Posterior vena cava (tissue), 2 donors: ENCODE results near the gene PI16. TPM values are rescaled to one million over a fixed set of nuclear protein-coding genes. Genes with fewer than 3 reads are reported as not detected.
"Not testable (repeated sequence)": the region's sequence is repeated elsewhere in the genome, so short reads cannot be mapped to it uniquely, and the experiment has no call there.

Experiments used
- DNase-seq: peaks from one replicate; pipeline ENCODE4 v3.0.0-alpha.2; 2020; ENCODE audit warnings: low spot score
- intact Hi-C, 2 donors: fragments of 100-400 bp; cut with DNase I; formaldehyde crosslinking; loops; one replicate each; pipeline versions ENCODE4 v1.14.1 to v1.14.2; 2022 to 2023
- total RNA-seq, 2 donors: library from RNA; stranded (reverse); fragmentation: NEBNext Ultra II Directional; extraction: Animal tissue kit (Norgen Biotek cat#: 25700); gene quantifications; one replicate each; pipeline ENCODE4 v1.2.1, GENCODE V29; 2021
- donor health status: DM: yes; HTN: yes; CAD: no.
- donor health status: DM: yes; HTN: yes; CAD: no.

Gene PI16
- total RNA-seq, 2 donors from 2014 or later: 51.4 to 221 TPM

- no peak for DNase-seq
- intact Hi-C loops: loop anchor here in 1 of 2 donors (10.0 kb wide), 1 partner anchor 48 kb away; no protein-coding TSS in a partner anchor
Observed at GRCh38 chr6:36926708-36927513, 27.6 kb upstream of the PI16 start.

DNA sequence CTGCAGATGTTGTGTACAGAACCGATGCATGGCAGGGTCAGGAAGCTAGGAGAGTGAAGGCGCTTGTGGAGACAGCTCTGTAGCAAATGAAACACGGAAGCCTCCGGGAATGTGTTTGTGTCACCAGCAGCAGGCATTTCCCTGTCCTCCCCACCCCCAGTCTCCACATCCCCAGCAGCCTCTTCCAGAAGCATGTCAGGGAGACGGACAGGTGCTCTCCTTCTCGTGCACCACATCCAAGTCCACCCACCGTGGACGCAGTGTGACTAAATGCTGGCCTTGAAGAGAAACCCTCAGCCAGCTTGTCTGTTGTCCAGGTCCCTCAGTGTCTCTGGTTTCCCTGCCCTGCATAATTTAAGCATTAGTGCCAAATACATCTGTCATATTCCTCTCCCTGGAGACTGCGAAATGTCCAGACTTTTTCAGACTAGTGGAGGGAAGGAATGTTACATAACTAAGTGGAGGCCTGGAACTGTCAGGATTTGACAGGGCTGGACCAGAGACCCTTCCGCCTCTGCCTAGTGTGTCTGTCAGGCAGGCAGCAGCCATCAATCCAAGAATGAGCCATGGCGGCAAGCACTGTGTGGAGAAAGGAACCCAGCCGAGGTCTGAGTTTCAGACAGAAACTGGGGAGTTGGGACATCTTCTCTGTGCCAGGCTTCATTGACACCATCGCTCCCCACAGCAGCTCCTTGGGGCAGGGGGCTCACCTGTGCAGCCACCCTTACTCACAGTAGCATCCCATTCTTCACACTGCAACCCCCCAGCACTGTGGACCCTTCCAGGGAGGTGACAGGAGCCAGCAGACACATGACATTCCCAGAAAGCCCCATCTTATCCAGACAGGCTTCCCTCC lies 26.6 kb upstream of the PI16 start:
- DNase-seq: no peak
- intact Hi-C loops: loop anchor here in 1 of 2 donors (10.0 kb wide), 1 partner anchor 47 kb away; no protein-coding TSS in a partner anchor

GRCh38 chr6:36928547-36928918 lies 26.0 kb upstream of the PI16 start:
- DNase-seq: no peak
- intact Hi-C loops: loop anchor here in 1 of 2 donors (10.0 kb wide), 1 partner anchor 46 kb away; no protein-coding TSS in a partner anchor

GRCh38 chr6:36929152-36929551 lies 25.4 kb upstream of the PI16 start:
- intact Hi-C loops: loop anchor here in 1 of 2 donors (10.0 kb wide), 1 partner anchor 46 kb away; no protein-coding TSS in a partner anchor
- no peak for DNase-seq

DNA sequence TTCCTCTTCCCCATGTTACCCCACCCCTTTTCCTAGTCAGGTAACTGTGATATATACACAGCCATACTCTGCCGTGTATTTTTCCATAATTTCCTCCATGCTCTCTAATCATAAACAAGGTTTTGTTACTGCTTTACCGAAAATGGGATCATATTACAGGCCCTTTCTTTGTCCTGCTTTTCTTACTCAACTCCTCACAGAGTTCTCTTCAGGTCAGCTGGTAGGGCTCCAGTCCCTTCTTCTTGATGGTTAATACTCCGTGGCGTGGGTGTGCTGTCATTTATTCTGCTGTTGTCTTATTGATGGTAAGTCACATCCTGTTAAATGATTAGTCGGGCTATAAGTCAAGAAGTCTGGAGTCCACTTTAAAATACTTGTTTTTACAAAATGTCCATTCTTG lies 24.9 kb upstream of the PI16 start:
- no peak for DNase-seq
- intact Hi-C loops: loop anchor here in 1 of 2 donors (10.0 kb wide), 1 partner anchor 45 kb away; no protein-coding TSS in a partner anchor

- intact Hi-C loops: no loop called here
Observed at GRCh38 chr6:36930483-36930882, 24.1 kb upstream of the PI16 start.

GRCh38 chr6:36933102-36933501 lies 21.4 kb upstream of the PI16 start:
- DNase-seq: no peak
- intact Hi-C loops: no loop called here

More at GRCh38 chr6:36930483-36930882, 24.1 kb upstream of the PI16 start:
- no peak for DNase-seq

- no peak for DNase-seq
- intact Hi-C loops: no loop called here
Observed at GRCh38 chr6:36933519-36933918, 21.0 kb upstream of the PI16 start.

GRCh38 chr6:36934901-36935300 lies 19.6 kb upstream of the PI16 start:
- intact Hi-C loops: no loop called here
- no peak for DNase-seq

- intact Hi-C loops: no loop called here
- DNase-seq: no peak
Observed at GRCh38 chr6:36936824-36937223, 17.7 kb upstream of the PI16 start.

GRCh38 chr6:36937896-36938295 lies 16.6 kb upstream of the PI16 start:
- no peak for DNase-seq
- intact Hi-C loops: no loop called here

DNA sequence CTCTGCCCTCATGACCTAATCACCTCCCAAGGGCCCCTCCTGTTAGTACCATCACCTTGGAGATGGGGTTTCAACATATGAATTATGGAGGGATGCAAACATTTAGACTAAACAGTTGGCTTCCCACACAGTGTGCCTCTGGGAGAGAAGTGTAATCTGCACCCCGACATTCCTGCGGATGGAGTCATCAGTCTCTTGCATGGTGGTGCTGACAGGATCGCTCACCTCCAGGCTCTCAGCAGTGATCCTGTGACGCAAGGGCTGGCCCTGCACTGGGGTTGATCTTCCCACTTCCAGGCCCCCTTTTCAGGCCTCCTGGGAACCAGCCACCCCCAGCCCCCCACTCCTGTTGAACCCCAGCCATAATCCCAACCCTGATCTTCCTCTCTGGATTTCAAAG lies 16.0 kb upstream of the PI16 start:
- DNase-seq: no peak
- intact Hi-C loops: no loop called here

DNA sequence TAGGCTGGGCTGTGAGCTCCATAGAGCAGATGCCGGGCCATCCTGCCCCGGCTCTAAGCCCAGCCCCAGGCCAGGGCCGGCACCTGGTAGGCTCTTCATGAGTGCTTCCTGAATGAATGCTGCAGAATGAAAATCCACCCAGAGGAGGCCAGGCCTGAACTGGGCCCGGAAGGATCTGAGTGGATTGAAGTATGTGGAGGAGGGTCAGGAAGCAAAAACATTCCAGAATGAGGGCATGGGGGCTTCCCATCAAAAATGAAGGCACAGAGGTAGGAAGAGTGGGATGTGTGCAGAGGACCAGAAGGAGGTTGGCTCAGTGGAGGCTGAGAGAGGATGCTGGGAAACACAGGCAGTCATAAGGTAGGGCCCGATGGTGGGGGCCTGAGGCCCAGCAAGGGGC lies 15.5 kb upstream of the PI16 start:
- intact Hi-C loops, DNase-seq: not testable (repeated sequence)

DNA sequence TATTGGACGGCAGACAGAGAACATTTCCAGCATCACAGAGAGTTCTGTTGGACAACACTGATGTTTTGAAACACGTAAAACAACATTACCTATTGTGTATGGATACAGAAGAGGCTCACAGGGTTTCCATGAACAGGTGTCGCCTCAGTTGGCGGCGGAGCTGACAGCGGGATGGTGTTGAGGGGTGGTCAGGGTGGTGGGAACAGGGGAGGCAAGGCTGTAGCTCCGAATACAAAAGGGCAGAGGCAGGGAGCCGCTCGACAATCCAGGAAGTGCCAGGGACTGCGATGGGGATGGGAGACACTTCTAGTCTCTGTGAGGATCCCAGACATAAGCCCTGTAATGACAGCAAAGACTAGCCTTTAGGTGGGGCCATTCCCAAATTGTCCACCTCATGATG lies 14.5 kb upstream of the PI16 start:
- intact Hi-C loops: no loop called here
- no peak for DNase-seq

GRCh38 chr6:36941561-36941960 lies 13.0 kb upstream of the PI16 start:
- DNase-seq, intact Hi-C loops: not testable (repeated sequence)

DNA sequence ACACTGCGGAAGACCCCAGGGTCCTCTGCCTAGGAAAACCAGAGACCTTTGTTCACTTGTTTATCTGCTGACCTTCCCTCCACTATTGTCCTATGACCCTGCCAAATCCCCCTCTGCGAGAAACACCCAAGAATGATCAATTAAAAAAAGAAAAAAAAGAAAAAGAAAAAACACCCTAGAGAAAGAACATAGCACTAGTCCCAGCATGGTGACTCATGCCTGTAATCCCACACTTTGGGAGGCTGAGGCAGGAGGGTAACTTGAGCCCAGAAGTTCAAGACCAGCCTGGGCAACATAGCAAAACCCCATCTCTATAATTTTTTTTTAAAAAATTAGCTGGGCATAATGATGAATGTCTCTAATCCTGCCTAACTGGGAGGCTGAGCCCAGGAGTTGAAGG lies 12.2 kb upstream of the PI16 start:
- intact Hi-C loops: not testable (repeated sequence)

DNA sequence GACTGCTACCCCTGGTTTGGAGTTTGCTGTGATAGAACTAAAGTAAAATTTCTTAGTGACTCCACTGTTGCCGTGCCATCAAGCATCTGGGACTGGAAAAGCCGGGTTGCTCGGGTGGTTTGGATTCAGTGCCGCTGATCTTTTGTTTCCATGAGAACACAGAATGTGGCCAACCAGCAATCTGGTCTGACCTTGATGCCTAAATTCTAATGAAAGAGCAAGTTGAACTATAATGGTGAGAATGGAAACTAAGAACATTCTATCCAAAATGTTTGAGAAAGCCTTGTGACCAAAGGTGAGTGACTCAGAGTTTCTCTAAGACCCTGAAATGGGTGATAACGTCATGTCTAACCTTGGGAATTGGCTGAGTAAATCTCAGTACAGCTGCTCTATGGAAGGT lies 9.9 kb upstream of the PI16 start:
- intact Hi-C loops: no loop called here
- no peak for DNase-seq

More for the DNA sequence above, 12.2 kb upstream of the PI16 start:
- DNase-seq: not testable (repeated sequence)

DNA sequence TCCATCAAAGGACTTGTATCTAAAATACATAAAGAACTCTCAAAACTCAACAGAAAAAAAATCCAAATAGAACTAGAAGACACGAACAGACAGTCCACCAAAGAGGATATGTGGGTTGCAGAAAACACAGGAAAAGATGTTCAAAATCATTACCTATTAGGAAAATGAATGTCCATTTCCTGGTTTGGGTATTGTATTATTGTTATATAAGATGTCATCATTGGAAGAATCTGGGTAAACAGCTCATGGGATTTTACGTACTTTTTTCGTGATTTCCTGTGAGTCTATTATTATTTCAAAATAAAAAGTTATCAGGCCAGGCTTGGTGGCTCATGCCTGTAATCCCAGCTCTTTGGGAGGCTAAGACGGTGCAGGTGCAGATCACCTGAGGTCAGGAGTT lies 9.2 kb upstream of the PI16 start:
- DNase-seq: no peak
- intact Hi-C loops: no loop called here

- intact Hi-C loops: no loop called here
- no peak for DNase-seq
Observed at GRCh38 chr6:36946526-36946925, 8.0 kb upstream of the PI16 start.
